AG04450 (cell line): ENCODE measurements around the gene MEGF8. TPM values are rescaled to one million over a fixed set of nuclear protein-coding genes. Genes with fewer than 3 reads are reported as not detected.

ENCODE experiments used
- CTCF ChIA-PET: fragments of 300-600, 350-600 bp; formaldehyde crosslinking; extraction: SDS; loops from one replicate; lab custom pipeline; 2022; ENCODE audit warnings: antibody characterized with exemption, inconsistent platforms; lab: Charles Lee
- POLR2A ChIA-PET: fragments of 350-600 bp; formaldehyde crosslinking; extraction: SDS; loops from one replicate; lab custom pipeline; 2021; ENCODE audit warnings: antibody characterized with exemption, inconsistent platforms; lab: Yijun Ruan, JAX
- DNase-seq: peaks from one replicate; pipeline ENCODE4 v3.0.0-alpha.2; 2011; ENCODE audit warnings: low read depth, low spot score
- H3K27ac ChIP-seq: one replicate; pipeline ENCODE4 v1.5.1; 2012; ENCODE audit warnings: low read depth, low read length, control low read depth
- H3K27me3 ChIP-seq: one replicate; pipeline ENCODE4 v1.6.0; 2012; ENCODE audit warnings: low read length; ENCODE audit not compliant: control insufficient read depth, insufficient read depth
- H3K4me3 ChIP-seq: 2 replicates; pipeline ENCODE4 v1.5.1; 2011; ENCODE audit warnings: mild to moderate bottlenecking, low read depth, low read length, control low read depth
- H3K9me3 ChIP-seq: 2 replicates; pipeline ENCODE4 v1.5.1; 2012; ENCODE audit warnings: low read length; ENCODE audit not compliant: control insufficient read depth, insufficient read depth
- polyA plus RNA-seq: library from polyadenylated mRNA; depleted of rRNA; stranded (reverse); fragments of >200 nt; gene quantifications from 2 replicates; pipeline ENCODE4 v1.2.3, GENCODE V29; 2011
- TF ChIP-seq, protein P1 (sequence below): IDR thresholded peaks from 2 replicates; pipeline ENCODE4 v1.5.1; 2011; ENCODE audit warnings: low read depth, low read length, control low read depth, inconsistent platforms

Gene MEGF8
- polyA plus RNA-seq, 1 experiment, result 10.6 TPM

DNA sequence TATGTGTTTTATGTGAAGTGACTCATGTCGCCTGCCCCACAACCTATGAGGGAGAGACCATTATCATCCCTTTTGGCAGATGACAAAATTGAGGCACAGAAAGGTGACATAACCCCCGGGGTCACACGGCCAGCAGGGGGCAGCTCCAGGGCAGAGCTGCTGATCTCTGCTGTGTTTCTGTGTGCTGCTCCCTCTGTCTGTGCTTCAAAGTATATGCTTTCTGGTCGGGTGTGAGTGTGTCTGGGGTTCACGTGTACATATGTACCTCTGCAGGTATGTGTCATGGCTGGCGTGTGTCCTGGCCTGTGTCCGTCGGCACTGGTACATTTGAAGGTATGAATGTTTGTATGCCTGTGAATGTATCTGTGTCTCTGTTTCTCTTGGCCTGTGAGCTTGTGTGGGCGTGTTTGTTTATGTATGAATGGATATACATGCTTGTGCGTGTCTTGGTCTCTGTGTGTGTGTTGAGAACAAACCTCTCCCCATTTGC lies 94.7 kb downstream of the MEGF8 start:
- DNase-seq, result no peak
- peaks cover 10% of the 10 kb centered on the region for H3K9me3 ChIP-seq
- H3K4me3 ChIP-seq, result no peak overlapping the region
- no peak overlapping the region for H3K27ac ChIP-seq
- TF ChIP-seq, protein P1, sequence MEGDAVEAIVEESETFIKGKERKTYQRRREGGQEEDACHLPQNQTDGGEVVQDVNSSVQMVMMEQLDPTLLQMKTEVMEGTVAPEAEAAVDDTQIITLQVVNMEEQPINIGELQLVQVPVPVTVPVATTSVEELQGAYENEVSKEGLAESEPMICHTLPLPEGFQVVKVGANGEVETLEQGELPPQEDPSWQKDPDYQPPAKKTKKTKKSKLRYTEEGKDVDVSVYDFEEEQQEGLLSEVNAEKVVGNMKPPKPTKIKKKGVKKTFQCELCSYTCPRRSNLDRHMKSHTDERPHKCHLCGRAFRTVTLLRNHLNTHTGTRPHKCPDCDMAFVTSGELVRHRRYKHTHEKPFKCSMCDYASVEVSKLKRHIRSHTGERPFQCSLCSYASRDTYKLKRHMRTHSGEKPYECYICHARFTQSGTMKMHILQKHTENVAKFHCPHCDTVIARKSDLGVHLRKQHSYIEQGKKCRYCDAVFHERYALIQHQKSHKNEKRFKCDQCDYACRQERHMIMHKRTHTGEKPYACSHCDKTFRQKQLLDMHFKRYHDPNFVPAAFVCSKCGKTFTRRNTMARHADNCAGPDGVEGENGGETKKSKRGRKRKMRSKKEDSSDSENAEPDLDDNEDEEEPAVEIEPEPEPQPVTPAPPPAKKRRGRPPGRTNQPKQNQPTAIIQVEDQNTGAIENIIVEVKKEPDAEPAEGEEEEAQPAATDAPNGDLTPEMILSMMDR, result peak; percentile 70
- ChIA-PET POLR2A (interaction anchor here (0.7 kb wide), 1 partner anchor 306 kb away, joined by 5 read pairs; no protein-coding TSS in a partner anchor), CTCF (interaction anchor here (0.7 to 2.2 kb wide), 7 partner anchors 10 to 123 kb away, joined by 3 to 7 read pairs (median 4); no protein-coding TSS in a partner anchor)
- H3K27me3 ChIP-seq, result peaks cover 4% of the 10 kb centered on the region

DNA sequence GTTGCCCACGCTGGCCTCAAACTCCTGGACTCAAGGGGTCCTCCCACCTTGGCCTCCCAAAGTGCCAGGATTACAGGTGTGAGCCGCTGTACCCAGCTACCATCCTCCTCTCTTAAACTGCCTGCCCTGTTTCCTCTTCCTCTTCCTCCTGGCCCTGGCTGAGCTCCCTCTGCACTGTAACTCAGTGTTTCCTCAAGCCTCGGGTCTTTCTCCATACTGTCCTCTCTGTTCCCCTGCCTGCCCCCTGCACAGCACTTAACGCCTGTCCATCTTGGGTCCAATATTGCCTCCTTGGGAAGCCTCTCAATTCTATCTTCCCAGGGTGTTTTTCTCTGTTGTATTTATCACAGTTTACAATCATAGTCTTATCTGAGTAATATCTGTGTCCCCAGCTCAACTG lies 95.7 kb downstream of the MEGF8 start:
- Histone ChIP-seq H3K27me3 (peaks cover 4% of the 10 kb centered on the region), H3K27ac (no peak overlapping the region), H3K4me3 (no peak overlapping the region), H3K9me3 (peaks cover 10% of the 10 kb centered on the region)
- ChIA-PET POLR2A (no interaction called here), CTCF (interaction anchor here (1.3 to 2.2 kb wide), 3 partner anchors 16 to 20 kb away, joined by 4 to 7 read pairs (median 4); no protein-coding TSS in a partner anchor)
- no peak for DNase-seq
- TF ChIP-seq, protein P1, result no peak

DNA sequence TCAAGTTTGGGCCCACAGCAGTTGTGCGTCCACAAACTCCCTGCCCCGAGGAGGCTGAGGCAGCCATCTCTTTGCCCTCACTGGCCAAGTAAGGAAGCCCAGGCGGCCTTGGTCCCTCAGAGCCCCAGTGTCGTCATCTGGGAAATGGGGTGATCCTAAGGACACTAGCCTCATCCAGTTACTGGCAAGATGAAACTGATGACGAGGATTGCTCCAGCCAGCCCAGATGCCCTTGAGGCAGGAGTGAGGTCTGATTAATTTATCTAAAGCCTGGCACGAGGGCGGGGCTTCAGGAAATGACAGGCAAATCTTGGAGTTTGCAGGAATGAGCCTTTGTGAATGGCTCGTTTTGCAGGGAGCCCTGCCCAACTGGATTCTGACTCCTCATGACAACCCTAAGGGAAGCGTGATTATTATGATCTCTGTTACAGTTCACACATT lies 96.2 kb downstream of the MEGF8 start:
- ChIA-PET POLR2A (no interaction called here), CTCF (interaction anchor here (1.1 to 2.2 kb wide), 4 partner anchors 15 to 21 kb away, joined by 3 to 7 read pairs (median 4); no protein-coding TSS in a partner anchor)
- DNase-seq, result no peak
- peaks cover 10% of the 10 kb centered on the region for H3K9me3 ChIP-seq
- H3K4me3 ChIP-seq, result no peak overlapping the region
- TF ChIP-seq, protein P1, result no peak
- H3K27ac ChIP-seq, result no peak overlapping the region
- H3K27me3 ChIP-seq, result peaks cover 4% of the 10 kb centered on the region

DNA sequence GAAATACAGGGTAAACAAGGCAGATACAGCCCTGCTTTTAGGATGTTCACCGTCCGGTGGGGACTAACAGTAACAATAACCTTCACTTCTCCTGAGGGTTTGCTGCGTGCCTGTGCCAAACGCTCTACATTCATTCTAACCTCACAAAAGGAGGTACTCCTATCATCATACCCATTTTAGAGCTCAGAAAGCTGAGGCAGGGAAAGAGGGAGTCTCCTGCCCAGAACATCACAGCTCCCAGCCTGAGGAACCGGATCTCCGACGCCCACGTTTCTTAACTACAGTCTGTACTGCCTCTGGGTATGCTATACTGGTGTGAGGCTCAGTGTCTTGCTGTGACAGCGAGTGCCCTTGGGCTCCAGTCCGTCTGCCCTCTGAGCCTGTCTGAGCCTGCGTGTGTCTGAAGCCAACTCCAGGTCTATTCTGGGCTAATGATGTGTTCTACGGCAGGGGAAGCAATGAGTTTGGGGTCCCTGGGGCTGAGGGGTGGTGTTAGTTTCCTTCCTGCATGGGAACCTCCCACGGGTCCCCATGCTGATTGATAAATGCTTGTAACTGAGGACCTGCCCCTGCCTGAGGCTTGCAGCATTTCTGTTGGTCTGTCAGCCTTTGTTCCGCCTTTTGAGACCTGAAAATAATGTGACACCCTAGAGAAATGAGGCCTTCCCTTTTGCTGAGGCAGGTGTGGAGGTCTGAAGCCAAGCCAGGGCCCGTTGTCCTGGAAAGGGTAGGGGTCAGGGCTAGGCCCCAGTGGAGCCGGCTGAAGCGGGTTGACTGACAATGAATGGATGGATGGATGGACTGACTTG lies 96.9 kb downstream of the MEGF8 start:
- no peak overlapping the region for H3K27ac ChIP-seq
- ChIA-PET POLR2A (no interaction called here), CTCF (interaction anchor here (1.1 to 1.5 kb wide), 2 partner anchors 22 to 314 kb away, joined by 3 to 4 read pairs; no protein-coding TSS in a partner anchor)
- H3K27me3 ChIP-seq, result peaks cover 4% of the 10 kb centered on the region
- TF ChIP-seq, protein P1, result no peak
- peak overlapping the region; percentile 74 for H3K4me3 ChIP-seq
- no peak for DNase-seq
- H3K9me3 ChIP-seq, result peaks cover 10% of the 10 kb centered on the region
